ENCODE measurements around the gene PDAP1.
A peak's percentile ranks its signal among the peaks of the same experiment; 100 is the strongest.
"Not testable (repeated sequence)": the region's sequence is repeated elsewhere in the genome, so short reads cannot be mapped to it uniquely, and the experiment has no call there.

Gene PDAP1

DNA sequence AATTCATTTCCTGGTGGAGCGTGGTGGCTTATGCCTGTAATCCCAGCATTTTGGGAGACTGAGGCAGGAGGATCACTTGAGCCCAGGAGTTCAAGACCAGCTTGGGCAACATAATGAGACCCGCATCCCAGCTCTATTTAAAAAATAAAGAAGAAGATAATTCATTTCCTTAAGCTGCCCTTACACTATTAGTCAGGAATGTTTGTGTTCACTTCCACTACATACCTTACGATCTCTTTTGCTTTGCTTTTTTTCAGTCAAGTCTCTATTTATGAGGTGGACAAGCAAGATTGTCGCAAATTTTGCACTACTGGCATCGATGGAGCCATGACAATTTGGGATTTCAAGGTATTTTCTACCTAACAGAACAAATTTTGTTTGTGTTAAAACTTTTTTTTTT, 45.1 kb downstream of the PDAP1 start:
- Histone ChIP-seq H3K4me3 (ENCODE audit: extremely low read depth, insufficient read depth, low read length, poor library complexity, severe bottlenecking) (no peak overlapping the region), H3K27ac (ENCODE audit: low read depth, low read length, severe bottlenecking) (peak overlapping the region; percentile 51), H3K9me3 (ENCODE audit: control insufficient read depth, low read length) (no peaks in the 10 kb centered on the region), H3K4me1 (ENCODE audit: control insufficient read depth, insufficient read depth, low read length, poor library complexity, severe bottlenecking) (peaks cover 3% of the 10 kb centered on the region), H3K36me3 (ENCODE audit: control insufficient read depth, insufficient read depth, low read length) (peaks cover 74% of the 10 kb centered on the region)
- WGBS, 2 experiments (ENCODE audit: insufficient coverage in 2 of 2), result 90 to 96% methylated on average over 2 to 4 of the region's 5 CpGs

- Histone ChIP-seq H3K4me3 (ENCODE audit: extremely low read depth, insufficient read depth, low read length, poor library complexity, severe bottlenecking) (no peak overlapping the region), H3K36me3 (ENCODE audit: control insufficient read depth, insufficient read depth, low read length) (peaks cover 79% of the 10 kb centered on the region)
- 90 to 100% methylated on average over 1 to 2 of the region's 3 CpGs for WGBS, 2 experiments (ENCODE audit: insufficient coverage in 2 of 2)
Measured at GRCh38 chr7:99362801-99363200, 45.6 kb downstream of the PDAP1 start.

DNA sequence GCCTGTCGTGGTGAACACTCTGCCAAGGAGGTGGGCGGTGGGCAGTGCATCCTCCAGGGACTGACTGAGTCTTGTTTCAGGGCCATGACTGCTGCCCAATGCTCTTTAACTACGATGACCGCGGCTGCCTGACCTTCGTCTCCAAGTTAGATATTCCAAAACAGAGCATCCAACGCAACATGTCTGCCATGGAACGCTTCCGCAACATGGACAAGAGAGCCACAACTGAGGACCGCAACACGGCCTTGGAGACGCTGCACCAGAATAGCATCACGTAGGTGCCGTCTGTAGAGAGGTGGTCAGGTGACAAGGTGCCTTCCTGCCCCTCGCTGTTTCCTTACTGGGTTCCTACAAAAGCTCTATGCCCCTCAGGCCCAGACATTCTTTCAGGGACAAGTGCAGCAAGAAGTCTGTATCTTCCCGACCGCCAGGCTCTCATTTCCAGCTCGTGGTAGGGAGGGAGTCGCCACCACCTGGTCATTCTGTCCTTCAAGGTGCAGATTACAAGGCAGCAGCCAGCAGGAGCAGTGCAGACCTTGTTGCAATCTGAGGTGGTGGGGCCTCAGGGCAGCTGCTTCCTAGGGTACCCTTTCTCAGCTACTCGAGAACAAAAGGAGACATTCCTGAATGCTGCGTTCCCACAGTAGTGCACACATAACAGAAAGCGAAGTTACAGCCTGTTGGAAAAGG, 48.8 kb downstream of the PDAP1 start:
- Histone ChIP-seq H3K4me3 (ENCODE audit: extremely low read depth, insufficient read depth, low read length, poor library complexity, severe bottlenecking) (no peak overlapping the region), H3K27ac (ENCODE audit: low read depth, low read length, severe bottlenecking) (no peak overlapping the region), H3K4me1 (ENCODE audit: control insufficient read depth, insufficient read depth, low read length, poor library complexity, severe bottlenecking) (peaks cover 3% of the 10 kb centered on the region), H3K9me3 (ENCODE audit: control insufficient read depth, low read length) (no peaks in the 10 kb centered on the region), H3K36me3 (ENCODE audit: control insufficient read depth, insufficient read depth, low read length) (peaks cover 79% of the 10 kb centered on the region)
- 92 to 96% methylated on average over 18 to 21 of the region's 22 CpGs for WGBS, 2 experiments (ENCODE audit: insufficient coverage in 2 of 2)

More at GRCh38 chr7:99362801-99363200, 45.6 kb downstream of the PDAP1 start:
- no peaks in the 10 kb centered on the region for H3K9me3 ChIP-seq (ENCODE audit: control insufficient read depth, low read length)
- peaks cover 3% of the 10 kb centered on the region for H3K4me1 ChIP-seq (ENCODE audit: control insufficient read depth, insufficient read depth, low read length, poor library complexity, severe bottlenecking)
- peak overlapping the region; percentile 51 for H3K27ac ChIP-seq (ENCODE audit: low read depth, low read length, severe bottlenecking)

- H3K27ac ChIP-seq (ENCODE audit: low read depth, low read length, severe bottlenecking), result peak overlapping the region; percentile 57
- 91 to 98% methylated on average over 13 to 15 of the region's 15 CpGs for WGBS, 2 experiments (ENCODE audit: insufficient coverage in 2 of 2)
- H3K9me3 ChIP-seq (ENCODE audit: control insufficient read depth, low read length); H3K4me1 ChIP-seq (ENCODE audit: control insufficient read depth, insufficient read depth, low read length, poor library complexity, severe bottlenecking); H3K4me3 ChIP-seq (ENCODE audit: extremely low read depth, insufficient read depth, low read length, poor library complexity, severe bottlenecking): not testable (repeated sequence)
- peaks cover 79% of the 10 kb centered on the region for H3K36me3 ChIP-seq (ENCODE audit: control insufficient read depth, insufficient read depth, low read length)
Measured at GRCh38 chr7:99358521-99358920, 49.9 kb downstream of the PDAP1 start.

DNA sequence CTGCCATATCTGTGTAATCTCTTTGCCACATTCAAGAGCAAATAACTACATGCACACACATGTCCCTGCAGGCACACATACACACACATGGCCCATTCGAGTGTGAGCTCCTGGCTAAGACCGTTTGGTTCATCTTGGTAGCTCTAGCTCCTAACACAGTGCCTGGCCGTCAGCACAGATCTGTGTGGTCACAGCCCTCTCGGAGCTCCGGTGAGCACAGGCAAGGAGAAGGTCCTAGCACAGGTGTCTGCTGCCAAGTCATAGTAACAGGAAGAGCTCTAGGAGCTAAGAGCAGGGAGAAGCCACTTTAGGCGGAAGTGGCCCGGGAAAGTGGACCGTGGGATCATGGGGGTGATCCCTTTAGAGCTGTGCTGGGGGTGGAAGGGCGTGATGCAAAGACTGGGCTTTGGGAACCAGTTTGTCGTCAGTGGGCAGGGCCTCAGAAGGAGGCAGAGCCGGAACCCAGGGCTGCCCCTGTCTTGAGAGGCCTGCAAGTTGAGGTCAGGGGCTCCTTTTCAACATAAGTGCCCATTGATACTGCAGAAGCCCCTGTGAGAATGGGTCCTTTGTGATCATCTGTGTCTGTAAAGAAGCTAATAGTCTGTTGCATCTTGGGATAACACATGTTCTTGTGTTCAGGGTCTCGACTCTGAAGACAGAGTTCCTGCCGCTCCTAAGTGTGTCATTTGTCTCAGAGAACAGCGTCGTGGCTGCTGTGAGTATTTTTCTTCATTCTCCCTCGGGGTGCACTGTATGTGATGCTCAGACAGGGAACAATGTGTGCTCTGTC, 50.5 kb downstream of the PDAP1 start:
- H3K4me1 ChIP-seq (ENCODE audit: control insufficient read depth, insufficient read depth, low read length, poor library complexity, severe bottlenecking), result no peaks in the 10 kb centered on the region
- H3K9me3 ChIP-seq (ENCODE audit: control insufficient read depth, low read length), result no peaks in the 10 kb centered on the region
- no peak overlapping the region for H3K4me3 ChIP-seq (ENCODE audit: extremely low read depth, insufficient read depth, low read length, poor library complexity, severe bottlenecking)
- peaks cover 77% of the 10 kb centered on the region for H3K36me3 ChIP-seq (ENCODE audit: control insufficient read depth, insufficient read depth, low read length)
- 90 to 95% methylated on average over 14 to 16 of the region's 16 CpGs for WGBS, 2 experiments (ENCODE audit: insufficient coverage in 2 of 2)
- H3K27ac ChIP-seq (ENCODE audit: low read depth, low read length, severe bottlenecking), result peak overlapping the region; percentile 66

- no peaks in the 10 kb centered on the region for H3K9me3 ChIP-seq (ENCODE audit: control insufficient read depth, low read length)
- H3K4me3 ChIP-seq (ENCODE audit: extremely low read depth, insufficient read depth, low read length, poor library complexity, severe bottlenecking), result no peak overlapping the region
- H3K36me3 ChIP-seq (ENCODE audit: control insufficient read depth, insufficient read depth, low read length), result peaks cover 83% of the 10 kb centered on the region
Measured at GRCh38 chr7:99355098-99355497, 53.3 kb downstream of the PDAP1 start.

GRCh38 chr7:99352247-99352646, 56.1 kb downstream of the PDAP1 start:
- Histone ChIP-seq H3K4me3 (ENCODE audit: extremely low read depth, insufficient read depth, low read length, poor library complexity, severe bottlenecking) (no peak overlapping the region), H3K36me3 (ENCODE audit: control insufficient read depth, insufficient read depth, low read length) (peaks cover 84% of the 10 kb centered on the region), H3K27ac (ENCODE audit: low read depth, low read length, severe bottlenecking) (no peak overlapping the region), H3K4me1 (ENCODE audit: control insufficient read depth, insufficient read depth, low read length, poor library complexity, severe bottlenecking) (no peaks in the 10 kb centered on the region), H3K9me3 (ENCODE audit: control insufficient read depth, low read length) (no peaks in the 10 kb centered on the region)
- WGBS, 2 experiments (ENCODE audit: insufficient coverage in 2 of 2), result 88 to 94% methylated on average over 3 to 4 of the region's 5 CpGs

More at GRCh38 chr7:99355098-99355497, 53.3 kb downstream of the PDAP1 start:
- H3K4me1 ChIP-seq (ENCODE audit: control insufficient read depth, insufficient read depth, low read length, poor library complexity, severe bottlenecking), result no peaks in the 10 kb centered on the region
- WGBS, 2 experiments (ENCODE audit: insufficient coverage in 2 of 2), result 95 to 96% methylated on average over 5 to 6 of the region's 7 CpGs
- H3K27ac ChIP-seq (ENCODE audit: low read depth, low read length, severe bottlenecking), result no peak overlapping the region

DNA sequence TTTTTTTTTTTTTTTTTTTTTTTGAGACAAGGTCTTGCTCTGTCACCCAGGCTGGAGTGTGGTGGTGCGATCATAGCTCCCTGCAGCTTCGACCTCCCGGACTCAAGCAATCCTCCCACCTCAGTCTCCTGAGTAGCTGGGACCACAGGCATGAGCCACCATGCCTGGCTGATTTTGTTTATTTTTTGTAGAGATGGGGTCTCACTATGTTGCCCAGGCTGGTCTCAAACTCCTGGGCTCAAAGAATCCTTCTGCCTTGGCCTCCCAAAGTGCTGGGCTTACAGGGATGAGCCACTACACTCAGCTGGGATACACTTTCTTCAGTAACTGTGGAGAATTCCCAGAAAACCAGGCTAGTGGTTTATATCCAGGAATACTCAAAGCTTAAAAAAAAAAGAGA, 57.8 kb downstream of the PDAP1 start:
- not testable (repeated sequence) for H3K27ac ChIP-seq (ENCODE audit: low read depth, low read length, severe bottlenecking); H3K4me1 ChIP-seq (ENCODE audit: control insufficient read depth, insufficient read depth, low read length, poor library complexity, severe bottlenecking); H3K9me3 ChIP-seq (ENCODE audit: control insufficient read depth, low read length); H3K4me3 ChIP-seq (ENCODE audit: extremely low read depth, insufficient read depth, low read length, poor library complexity, severe bottlenecking)
- H3K36me3 ChIP-seq (ENCODE audit: control insufficient read depth, insufficient read depth, low read length), result peaks cover 88% of the 10 kb centered on the region
- 91 to 100% methylated on average over 1 to 3 of the region's 3 CpGs for WGBS, 2 experiments (ENCODE audit: insufficient coverage in 2 of 2)

Measured in mesodermal cell (in vitro differentiated cells).